Endometrial microvascular endothelial cells (primary cell): ENCODE results near the gene ADAMTSL2. TPM values are rescaled to one million over a fixed set of nuclear protein-coding genes. Genes with fewer than 3 reads are reported as not detected.

Source experiments
- in situ Hi-C: cut with HindIII; loops from 2 replicates; pipeline ENCODE4 v1.10.0; 2017; ENCODE audit warnings: low sequenced_read_pairs, low pct_unique_long_range_greater_than_20kb; ENCODE audit errors: inconsistent ontology term
- total RNA-seq: library from RNA; depleted of rRNA; stranded (reverse); fragments of >200 nt; gene quantifications from one replicate; pipeline ENCODE4 v1.2.3, GENCODE V29; 2015; ENCODE audit errors: inconsistent ontology term

ADAMTSL2 gene
- total RNA-seq, 1 donor from 2014 or later = not detected

GRCh38 chr9:133591116-133591910 is 56.8 kb downstream of the ADAMTSL2 start:
- in situ Hi-C loops = no loop called here

- in situ Hi-C loops = no loop called here
Measured at GRCh38 chr9:133591985-133592384, 57.5 kb downstream of the ADAMTSL2 start.

GRCh38 chr9:133592731-133593409 is 58.4 kb downstream of the ADAMTSL2 start:
- in situ Hi-C loops = no loop called here

GRCh38 chr9:133593587-133594253 is 59.2 kb downstream of the ADAMTSL2 start:
- in situ Hi-C loops = no loop called here

GRCh38 chr9:133594310-133594709 is 59.8 kb downstream of the ADAMTSL2 start:
- in situ Hi-C loops = no loop called here

GRCh38 chr9:133595910-133596309 is 61.4 kb downstream of the ADAMTSL2 start:
- in situ Hi-C loops = no loop called here

- in situ Hi-C loops = no loop called here
Measured at GRCh38 chr9:133597316-133597957, 62.9 kb downstream of the ADAMTSL2 start.

- in situ Hi-C loops = no loop called here
Measured at GRCh38 chr9:133598978-133599377, 64.5 kb downstream of the ADAMTSL2 start.

- in situ Hi-C loops = no loop called here
Measured at GRCh38 chr9:133599470-133600173, 65.1 kb downstream of the ADAMTSL2 start.

GRCh38 chr9:133600739-133601138 is 66.2 kb downstream of the ADAMTSL2 start:
- in situ Hi-C loops = no loop called here

- in situ Hi-C loops = no loop called here
Measured at GRCh38 chr9:133601746-133602145, 67.2 kb downstream of the ADAMTSL2 start.

- in situ Hi-C loops = no loop called here
Measured at GRCh38 chr9:133602277-133602676, 67.8 kb downstream of the ADAMTSL2 start.

- in situ Hi-C loops = no loop called here
Measured at GRCh38 chr9:133603135-133603927, 68.8 kb downstream of the ADAMTSL2 start.

- in situ Hi-C loops = no loop called here
Measured at GRCh38 chr9:133604214-133604613, 69.7 kb downstream of the ADAMTSL2 start.

- in situ Hi-C loops = no loop called here
Measured at GRCh38 chr9:133604856-133605255, 70.4 kb downstream of the ADAMTSL2 start.

- in situ Hi-C loops = no loop called here
Measured at GRCh38 chr9:133605446-133605845, 70.9 kb downstream of the ADAMTSL2 start.

GRCh38 chr9:133605856-133606707 is 71.6 kb downstream of the ADAMTSL2 start:
- in situ Hi-C loops = no loop called here
